Sigmoid colon (tissue), 7 donors: ENCODE data around the gene MRTFB. TPM values are rescaled to one million over a fixed set of nuclear protein-coding genes. Genes with fewer than 3 reads are reported as not detected.

Source experiments
- DNase-seq: peaks from one replicate; pipeline ENCODE4 v3.0.0-alpha.2; 2019
- H3K27ac ChIP-seq, 4 donors: fragments of 200-600 bp; sonication (generic); one replicate each; pipeline ENCODE4 v1.5.1; 2016 to 2019; ENCODE audit warnings: mild to moderate bottlenecking in 1 of 4
- H3K27me3 ChIP-seq, 3 donors: fragments of 200-600 bp; sonication (generic); one replicate each; pipeline ENCODE4 v1.5.1; 2019; ENCODE audit warnings: mild to moderate bottlenecking in 1 of 3
- H3K36me3 ChIP-seq, 4 donors: fragments of 200-600 bp; sonication (generic); one replicate each; pipeline ENCODE4 v1.5.1; 2016 to 2019
- H3K4me1 ChIP-seq, 4 donors: fragments of 200-600 bp; sonication (generic); one replicate each; pipeline ENCODE4 v1.5.1; 2017 to 2019
- H3K4me3 ChIP-seq, 4 donors: fragments of 200-600 bp; sonication (generic); one replicate each; pipeline ENCODE4 v1.5.1; 2017 to 2019; ENCODE audit warnings: mild to moderate bottlenecking in 2 of 4, moderate library complexity in 1 of 4
- H3K9me3 ChIP-seq, 4 donors: fragments of 200-600 bp in 3 of 4; sonication (generic) in 3 of 4; one replicate each; pipeline versions ENCODE4 v1.5.1 to v1.6.1; 2013 to 2019
- EP300 ChIP-seq, 4 donors: sonication (generic); formaldehyde crosslinking; IDR thresholded peaks; one replicate each; pipeline ENCODE4 v1.6.1; 2017; ENCODE audit warnings: antibody characterized with exemption in 4 of 4
- POLR2A ChIP-seq, 2 donors: fragments of 450-650 bp; IDR thresholded peaks; one replicate each; pipeline ENCODE4 v1.6.1; 2016; ENCODE audit warnings: antibody characterized with exemption in 2 of 2, mild to moderate bottlenecking in 2 of 2, moderate library complexity in 2 of 2
- POLR2AphosphoS5 ChIP-seq, 4 donors: sonication (generic); formaldehyde crosslinking; IDR thresholded peaks; one replicate each; pipeline ENCODE4 v1.6.1; 2017; ENCODE audit warnings: antibody characterized with exemption in 4 of 4
- WGBS, 2 donors: extraction: QIAGEN DNeasy Blood & Tissue Kit; methylation state at CpG; one replicate each; pipeline ENCODE4 v1.1.7; 2013; 5-methylcytosine and 5-hydroxymethylcytosine counted together
- intact Hi-C: fragments of 100-400 bp; cut with DNase I; formaldehyde crosslinking; loops from one replicate; pipeline ENCODE4 v1.15.1; 2023
- polyA plus RNA-seq, 3 donors: library from polyadenylated mRNA; stranded (reverse); fragments of 200-250 nt; gene quantifications; one replicate each; pipeline ENCODE4 v1.2.3, GENCODE V29; 2013
- total RNA-seq, 4 donors: library from RNA; depleted of rRNA; stranded (reverse); fragments of >200 nt; gene quantifications; one replicate each; pipeline ENCODE4 v1.1.0, GENCODE V29; 2016
- TF ChIP-seq, protein P1 (sequence below), 4 experiments: fragments of 450-650 bp in 3 of 4; fragments of 200-600 bp in 1 of 4; IDR thresholded peaks; one replicate each; pipeline ENCODE4 v1.5.1; 2016 to 2019; ENCODE audit warnings: antibody characterized with exemption in 4 of 4, mild to moderate bottlenecking in 3 of 4, moderate library complexity in 2 of 4
- donor health status: healthy with polysubstance abuse.
- donor health status: Bipolar disorder and iron deficiency.
- donor health status: healthy.

The MRTFB gene
- total and polyA plus RNA-seq, 7 donors, result 4.6 to 44.6 (median 23.2) TPM

DNA sequence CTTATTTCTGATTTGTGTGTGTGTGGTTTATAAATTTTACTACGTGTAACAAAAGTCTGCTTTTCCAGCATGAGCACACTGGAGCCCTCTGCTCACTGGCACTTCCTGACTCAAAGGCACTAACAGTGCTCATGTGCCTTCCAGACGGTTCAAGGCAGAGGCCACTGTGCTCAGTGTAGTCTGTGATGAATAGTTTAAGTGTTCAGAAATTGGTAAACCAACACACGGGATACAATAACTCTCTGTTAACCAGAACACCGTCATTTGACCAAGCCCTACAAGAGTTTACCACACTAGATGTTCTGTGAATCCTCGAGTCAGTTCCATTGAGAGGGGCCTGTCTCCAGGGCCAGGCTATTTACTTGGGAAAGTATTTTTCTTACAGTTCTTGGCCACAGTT lies 191.9 kb downstream of the MRTFB start:
- WGBS, 2 donors, result 90 to 92% methylated on average over 5 of the region's 5 CpGs
- Histone ChIP-seq H3K4me1 (no peaks in the 10 kb centered on the region), H3K27ac (no peak overlapping the region), H3K9me3 (no peaks in the 10 kb centered on the region), H3K27me3 (no peaks in the 10 kb centered on the region), H3K36me3 (peaks cover 16 to 90% (median 32%) of the 10 kb centered on the region in 4 donors), H3K4me3 (no peak overlapping the region)
- TF ChIP-seq POLR2A (IDR thresholded peaks at IDR 0.05) (no peak), POLR2AphosphoS5 (IDR thresholded peaks at IDR 0.05) (no peak), EP300 (IDR thresholded peaks at IDR 0.05) (no peak)
- TF ChIP-seq, protein P1, sequence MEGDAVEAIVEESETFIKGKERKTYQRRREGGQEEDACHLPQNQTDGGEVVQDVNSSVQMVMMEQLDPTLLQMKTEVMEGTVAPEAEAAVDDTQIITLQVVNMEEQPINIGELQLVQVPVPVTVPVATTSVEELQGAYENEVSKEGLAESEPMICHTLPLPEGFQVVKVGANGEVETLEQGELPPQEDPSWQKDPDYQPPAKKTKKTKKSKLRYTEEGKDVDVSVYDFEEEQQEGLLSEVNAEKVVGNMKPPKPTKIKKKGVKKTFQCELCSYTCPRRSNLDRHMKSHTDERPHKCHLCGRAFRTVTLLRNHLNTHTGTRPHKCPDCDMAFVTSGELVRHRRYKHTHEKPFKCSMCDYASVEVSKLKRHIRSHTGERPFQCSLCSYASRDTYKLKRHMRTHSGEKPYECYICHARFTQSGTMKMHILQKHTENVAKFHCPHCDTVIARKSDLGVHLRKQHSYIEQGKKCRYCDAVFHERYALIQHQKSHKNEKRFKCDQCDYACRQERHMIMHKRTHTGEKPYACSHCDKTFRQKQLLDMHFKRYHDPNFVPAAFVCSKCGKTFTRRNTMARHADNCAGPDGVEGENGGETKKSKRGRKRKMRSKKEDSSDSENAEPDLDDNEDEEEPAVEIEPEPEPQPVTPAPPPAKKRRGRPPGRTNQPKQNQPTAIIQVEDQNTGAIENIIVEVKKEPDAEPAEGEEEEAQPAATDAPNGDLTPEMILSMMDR (IDR thresholded peaks at IDR 0.05), result no peak
- intact Hi-C loops, result no loop called here
- DNase-seq, result no peak

DNA sequence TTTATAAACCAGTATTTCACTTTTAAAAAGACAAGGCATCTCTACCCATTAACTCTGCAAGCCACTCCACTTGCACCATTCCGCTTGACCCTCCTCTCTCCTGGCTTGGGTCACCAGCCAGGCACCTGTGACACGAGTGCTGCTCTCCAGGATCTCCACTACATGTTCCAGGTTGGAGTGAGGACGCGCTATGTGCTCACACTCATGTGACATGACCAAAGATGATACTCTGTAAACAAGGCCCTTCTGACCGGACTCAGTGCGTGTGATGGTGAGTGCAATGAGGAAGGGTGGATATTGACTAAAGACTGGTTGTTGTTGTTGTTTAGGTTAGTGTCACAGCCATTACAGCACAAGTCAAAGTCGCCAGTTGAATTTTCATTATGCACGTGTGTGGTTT lies 192.7 kb downstream of the MRTFB start:
- Histone ChIP-seq H3K27ac (no peak overlapping the region), H3K36me3 (peaks cover 16 to 83% (median 32%) of the 10 kb centered on the region in 4 donors), H3K9me3 (no peaks in the 10 kb centered on the region), H3K4me3 (no peak overlapping the region), H3K4me1 (no peaks in the 10 kb centered on the region), H3K27me3 (no peaks in the 10 kb centered on the region)
- DNase-seq, result no peak
- intact Hi-C loops, result no loop called here
- TF ChIP-seq, protein P1 (IDR thresholded peaks at IDR 0.05), result no peak
- TF ChIP-seq EP300 (IDR thresholded peaks at IDR 0.05), result no peak
- no peak for TF ChIP-seq POLR2A (IDR thresholded peaks at IDR 0.05)
- TF ChIP-seq POLR2AphosphoS5 (IDR thresholded peaks at IDR 0.05), result no peak
- WGBS, 2 donors, result 96 to 98% methylated on average over 8 of the region's 8 CpGs

DNA sequence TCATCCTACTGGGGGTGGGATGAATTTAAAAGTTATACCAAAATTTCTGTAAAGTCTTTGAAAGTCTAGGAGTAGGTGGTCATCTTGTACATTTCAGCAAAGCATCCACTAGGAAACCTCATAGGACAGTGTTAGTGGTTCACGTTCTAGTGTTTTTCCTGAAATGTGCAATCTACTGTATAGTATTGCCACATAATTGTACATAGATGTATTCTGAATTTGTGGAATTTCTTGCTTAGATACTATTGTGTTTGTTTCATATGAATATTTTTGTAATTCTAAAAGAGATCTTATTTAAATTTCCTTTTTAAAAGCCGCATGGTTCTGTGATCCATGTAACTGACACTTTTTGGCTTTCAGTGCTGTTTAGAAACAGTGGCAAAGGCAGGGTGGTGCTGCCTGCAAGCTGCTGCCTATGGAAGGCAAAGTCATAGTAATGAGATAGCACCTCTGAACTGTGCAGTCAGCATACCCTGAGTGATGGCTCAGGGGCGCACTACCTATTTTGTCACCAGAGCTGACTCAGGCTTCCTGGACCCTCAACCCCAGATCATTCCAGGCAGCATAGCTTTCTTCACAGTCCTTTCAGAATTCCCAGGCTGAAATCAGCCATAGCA lies 193.3 kb downstream of the MRTFB start:
- no peaks in the 10 kb centered on the region for H3K4me1 ChIP-seq
- 97 to 98% methylated on average over 3 of the region's 3 CpGs for WGBS, 2 donors
- H3K4me3 ChIP-seq, result no peak overlapping the region
- TF ChIP-seq, protein P1 (IDR thresholded peaks at IDR 0.05), result no peak
- no peak for TF ChIP-seq POLR2AphosphoS5 (IDR thresholded peaks at IDR 0.05)
- TF ChIP-seq EP300 (IDR thresholded peaks at IDR 0.05), result no peak
- TF ChIP-seq POLR2A (IDR thresholded peaks at IDR 0.05), result no peak
- no peak for DNase-seq
- intact Hi-C loops, result no loop called here
- H3K36me3 ChIP-seq, result peaks cover 16 to 76% (median 26%) of the 10 kb centered on the region in 4 donors
- no peak overlapping the region for H3K27ac ChIP-seq
- H3K9me3 ChIP-seq, result no peaks in the 10 kb centered on the region
- no peaks in the 10 kb centered on the region for H3K27me3 ChIP-seq

DNA sequence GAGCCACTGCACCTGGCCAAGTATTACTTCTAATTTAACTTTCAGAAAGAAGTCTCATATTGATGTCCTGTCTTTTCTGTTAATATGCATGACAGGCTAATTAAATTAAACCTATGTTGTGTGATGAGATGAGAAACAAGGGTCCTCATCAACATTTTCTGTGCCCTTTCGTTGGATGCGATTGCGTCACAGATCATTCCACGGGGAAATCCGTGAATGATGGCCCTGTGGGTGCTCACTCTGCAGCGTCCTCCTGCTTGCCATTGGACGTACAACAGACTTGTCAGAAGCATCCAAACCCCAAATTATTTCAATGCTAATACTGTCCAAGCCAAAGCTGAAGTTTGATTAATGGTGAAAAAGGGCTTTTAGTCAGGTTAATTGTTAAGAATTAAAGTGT lies 197.0 kb downstream of the MRTFB start:
- TF ChIP-seq EP300 (IDR thresholded peaks at IDR 0.05), result no peak
- no peak for TF ChIP-seq POLR2AphosphoS5 (IDR thresholded peaks at IDR 0.05)
- Histone ChIP-seq H3K36me3 (peaks cover 0 to 39% (median 7%) of the 10 kb centered on the region in 4 donors), H3K27me3 (no peaks in the 10 kb centered on the region), H3K4me1 (no peaks in the 10 kb centered on the region), H3K27ac (no peak overlapping the region), H3K4me3 (no peak overlapping the region), H3K9me3 (no peaks in the 10 kb centered on the region)
- 96 to 98% methylated on average over 7 of the region's 7 CpGs for WGBS, 2 donors
- intact Hi-C loops, result no loop called here
- no peak for DNase-seq

DNA sequence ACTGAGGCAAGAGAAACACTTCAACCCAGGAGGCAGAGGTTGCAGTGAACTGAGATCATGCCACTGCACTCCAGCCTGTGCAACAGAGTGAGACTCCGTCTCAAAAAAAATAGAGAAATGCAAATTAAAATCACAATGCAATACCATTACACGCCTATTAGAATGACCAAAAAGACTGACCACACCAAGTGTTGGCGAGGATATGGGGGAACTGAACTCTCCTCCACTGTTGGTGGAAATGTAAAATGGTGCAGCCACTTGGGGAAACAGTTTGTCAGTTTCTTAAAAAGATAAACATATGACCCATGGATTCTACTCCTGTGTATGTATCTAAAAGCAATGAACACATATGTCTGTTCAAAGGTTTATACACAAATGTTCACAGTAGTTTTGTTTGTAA lies 204.8 kb downstream of the MRTFB start:
- no peaks in the 10 kb centered on the region for H3K27me3 ChIP-seq
- no peak for DNase-seq
- TF ChIP-seq EP300 (IDR thresholded peaks at IDR 0.05) (no peak), POLR2AphosphoS5 (IDR thresholded peaks at IDR 0.05) (no peak), POLR2A (IDR thresholded peaks at IDR 0.05) (no peak)
- TF ChIP-seq, protein P1 (IDR thresholded peaks at IDR 0.05), result no peak
- H3K9me3 ChIP-seq, result no peaks in the 10 kb centered on the region
- intact Hi-C loops, result no loop called here
- H3K4me3 ChIP-seq, result no peak overlapping the region
- H3K27ac ChIP-seq, result no peak overlapping the region
- 96% methylated on average over 3 of the region's 3 CpGs for WGBS, 2 donors
- no peaks in the 10 kb centered on the region for H3K36me3 ChIP-seq
- no peaks in the 10 kb centered on the region for H3K4me1 ChIP-seq
